ENCODE results near the gene BCR. TPM values are rescaled to one million over a fixed set of nuclear protein-coding genes. Genes with fewer than 3 reads are reported as not detected.
A peak's percentile ranks its signal among the peaks of the same experiment; 100 is the strongest.

The BCR gene
- total RNA-seq, 1 donor from 2014 or later: 118 TPM

DNA sequence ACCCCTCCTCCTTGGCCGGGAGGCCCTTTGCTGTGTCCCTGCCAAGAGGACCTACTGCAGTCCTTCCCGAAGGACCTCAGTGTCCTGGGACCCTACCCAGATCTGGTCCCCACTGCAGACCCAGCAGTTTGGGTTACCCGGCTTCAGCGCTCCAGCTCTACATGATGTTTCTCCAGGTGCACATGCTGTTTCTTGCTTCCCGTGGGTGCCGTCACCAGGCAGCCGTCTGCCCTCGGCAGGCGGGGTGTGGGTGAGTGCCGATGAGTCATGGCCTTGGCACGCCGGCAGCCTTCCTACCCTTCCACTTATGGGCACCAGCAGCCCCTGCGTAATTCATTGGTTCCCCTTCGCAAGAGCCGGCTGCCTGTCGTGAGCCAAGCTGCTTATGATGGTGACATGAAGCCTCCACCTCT lies 101.8 kb downstream of the BCR start:
- H3K36me3 ChIP-seq (ENCODE audit: control insufficient read depth, insufficient read depth, low read length): peaks cover 31% of the 10 kb centered on the region
- no peak for TF ChIP-seq CTCF (IDR thresholded peaks at IDR 0.05; ENCODE audit: insufficient read depth, low read length, severe bottlenecking)
- no peak overlapping the region for H3K4me3 ChIP-seq (ENCODE audit: low read depth, low read length)
- DNase-seq (ENCODE audit: low read depth) (peak; percentile 94), FAIRE-seq (peak; percentile 90)
- H3K27me3 ChIP-seq (ENCODE audit: control insufficient read depth, insufficient read depth, low read length): no peaks in the 10 kb centered on the region

GRCh38 chr22:23282516-23282915 lies 102.2 kb downstream of the BCR start:
- no peak for TF ChIP-seq CTCF (IDR thresholded peaks at IDR 0.05; ENCODE audit: insufficient read depth, low read length, severe bottlenecking)
- DNase-seq (ENCODE audit: low read depth) (no peak), FAIRE-seq (no peak)
- Histone ChIP-seq H3K4me3 (ENCODE audit: low read depth, low read length) (no peak overlapping the region), H3K36me3 (ENCODE audit: control insufficient read depth, insufficient read depth, low read length) (peaks cover 29% of the 10 kb centered on the region), H3K27me3 (ENCODE audit: control insufficient read depth, insufficient read depth, low read length) (no peaks in the 10 kb centered on the region)

DNA sequence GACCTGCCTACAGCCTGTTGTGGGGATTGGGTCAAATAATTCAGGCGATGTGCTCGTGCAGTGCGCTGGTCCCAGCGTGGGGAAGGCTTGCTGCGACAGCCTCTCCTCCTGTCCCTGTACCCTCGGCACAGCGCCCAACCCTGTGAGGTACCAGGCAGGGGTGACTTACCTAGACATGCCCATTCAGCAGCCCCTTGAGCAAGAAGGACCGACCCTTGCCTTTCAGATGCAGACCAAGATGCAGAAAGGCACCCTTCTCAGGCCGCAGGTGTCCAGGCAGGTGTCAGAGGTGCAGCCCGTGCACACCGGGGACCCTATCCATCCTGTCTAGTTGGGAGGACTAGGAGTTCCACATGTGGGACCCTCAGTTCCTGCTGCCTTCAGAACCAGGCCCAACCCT lies 102.7 kb downstream of the BCR start:
- TF ChIP-seq CTCF (IDR thresholded peaks at IDR 0.05; ENCODE audit: insufficient read depth, low read length, severe bottlenecking): no peak
- DNase-seq (ENCODE audit: low read depth): no peak
- no peak for FAIRE-seq
- Histone ChIP-seq H3K27me3 (ENCODE audit: control insufficient read depth, insufficient read depth, low read length) (no peaks in the 10 kb centered on the region), H3K36me3 (ENCODE audit: control insufficient read depth, insufficient read depth, low read length) (peaks cover 28% of the 10 kb centered on the region), H3K4me3 (ENCODE audit: low read depth, low read length) (no peak overlapping the region)

DNA sequence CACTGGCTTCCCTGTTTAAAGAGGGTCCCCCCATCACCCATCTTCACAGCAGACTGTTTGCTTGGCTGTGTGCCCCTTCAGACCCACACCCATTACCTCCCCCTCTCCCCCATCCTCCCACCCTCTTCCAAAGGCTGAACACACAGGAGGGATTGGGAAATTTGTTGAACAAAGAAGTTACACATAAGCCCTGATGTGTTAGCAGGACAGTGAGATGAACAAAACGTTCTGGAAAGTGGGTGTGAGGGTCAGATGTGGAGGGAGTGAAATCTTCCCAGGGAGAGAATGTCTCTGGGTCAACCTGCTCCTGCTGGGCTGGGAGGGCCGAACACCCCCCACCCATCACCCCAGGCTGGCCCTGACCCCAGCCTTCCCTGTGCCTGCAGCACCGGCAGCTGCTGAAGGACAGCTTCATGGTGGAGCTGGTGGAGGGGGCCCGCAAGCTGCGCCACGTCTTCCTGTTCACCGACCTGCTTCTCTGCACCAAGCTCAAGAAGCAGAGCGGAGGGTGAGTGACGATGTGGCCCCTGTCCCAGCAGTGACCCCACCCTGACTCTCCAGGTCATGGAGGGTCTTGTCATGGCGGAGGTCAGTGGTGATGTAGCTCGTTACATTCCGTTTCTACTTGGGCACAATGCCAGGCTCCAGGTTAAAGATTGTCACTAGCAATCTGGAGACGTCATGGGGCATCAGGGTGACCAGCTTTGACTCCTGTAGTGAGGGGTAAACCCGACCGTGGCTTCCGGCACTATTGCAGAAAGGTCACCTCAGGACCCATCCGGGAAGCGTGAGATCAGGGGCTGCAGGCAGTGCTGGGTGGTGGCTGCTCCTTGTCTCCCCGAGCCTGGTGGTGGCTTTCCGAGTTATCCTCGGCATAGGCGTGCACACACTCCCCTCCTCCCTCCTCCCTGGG lies 103.5 kb downstream of the BCR start:
- TF ChIP-seq CTCF (IDR thresholded peaks at IDR 0.05; ENCODE audit: insufficient read depth, low read length, severe bottlenecking): no peak
- peaks cover 28% of the 10 kb centered on the region for H3K36me3 ChIP-seq (ENCODE audit: control insufficient read depth, insufficient read depth, low read length)
- peak; percentile 32 for FAIRE-seq
- H3K4me3 ChIP-seq (ENCODE audit: low read depth, low read length): no peak overlapping the region
- no peak for DNase-seq (ENCODE audit: low read depth)
- H3K27me3 ChIP-seq (ENCODE audit: control insufficient read depth, insufficient read depth, low read length): no peaks in the 10 kb centered on the region

DNA sequence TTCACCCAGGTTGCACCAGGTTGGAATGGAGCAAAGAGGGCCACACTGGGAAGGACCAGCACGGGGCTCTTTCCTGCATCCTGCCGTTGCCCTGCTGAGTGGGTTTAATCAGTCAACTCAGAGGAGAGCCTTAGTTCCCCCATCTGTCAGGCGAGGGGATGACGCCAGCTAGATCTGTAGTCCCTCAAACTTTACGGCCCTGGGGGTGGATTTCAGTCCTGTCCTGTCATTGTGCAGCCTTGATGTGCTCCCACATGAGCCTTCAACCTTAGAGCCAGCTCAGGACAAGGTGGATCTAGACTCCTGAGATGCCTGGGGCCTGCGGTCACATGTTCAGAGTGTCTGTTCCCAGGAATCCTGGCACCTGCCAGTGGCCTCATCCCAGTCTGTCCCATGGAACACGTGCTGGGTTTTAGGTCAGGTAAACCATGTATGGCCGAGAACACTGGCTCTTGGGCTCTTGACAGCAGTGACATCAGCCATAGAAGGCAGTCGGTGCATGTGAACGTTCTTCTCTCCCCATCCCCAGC lies 104.3 kb downstream of the BCR start:
- TF ChIP-seq CTCF (IDR thresholded peaks at IDR 0.05; ENCODE audit: insufficient read depth, low read length, severe bottlenecking): no peak
- no peak for DNase-seq (ENCODE audit: low read depth)
- peaks cover 29% of the 10 kb centered on the region for H3K36me3 ChIP-seq (ENCODE audit: control insufficient read depth, insufficient read depth, low read length)

More for the DNA sequence above, 104.3 kb downstream of the BCR start:
- FAIRE-seq: peak; percentile 23
- no peak overlapping the region for H3K4me3 ChIP-seq (ENCODE audit: low read depth, low read length)
- no peaks in the 10 kb centered on the region for H3K27me3 ChIP-seq (ENCODE audit: control insufficient read depth, insufficient read depth, low read length)
